Measurements from ENCODE around the gene HMG20A. TPM values are rescaled to one million over a fixed set of nuclear protein-coding genes. Genes with fewer than 3 reads are reported as not detected.

The HMG20A gene
- polyA plus RNA-seq, 3 donors, result 11.6 to 26.4 (median 17.7) TPM

DNA sequence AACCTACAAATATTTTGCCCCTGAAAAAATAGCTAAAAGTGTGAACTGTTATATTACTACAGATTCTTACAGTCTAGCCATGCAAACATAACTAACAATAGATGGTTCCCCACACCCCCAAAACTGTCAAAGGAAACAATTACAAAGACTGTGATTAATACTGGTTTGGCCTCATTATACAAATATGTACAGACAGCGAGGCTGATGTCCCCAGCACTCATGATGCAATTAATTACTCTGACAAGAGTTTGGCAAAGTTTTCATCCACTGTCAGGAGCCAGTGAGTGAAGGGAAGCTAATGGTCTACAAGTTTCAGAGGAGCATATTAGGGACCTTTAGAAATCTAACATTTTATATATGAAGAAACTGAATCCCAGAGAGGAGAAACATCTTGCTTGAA lies 61.0 kb downstream of the HMG20A start:
- H3K9me3 ChIP-seq (replicated peaks in 1 of 2; ENCODE audit: control insufficient read depth in 1 of 2, insufficient read depth in 1 of 2, low read length in 2 of 2), result no peaks in the 10 kb centered on the region
- no peak for DNase-seq
- no peaks in the 10 kb centered on the region for H3K27me3 ChIP-seq (ENCODE audit: control insufficient read depth in 2 of 2, insufficient read depth in 2 of 2, low read length in 2 of 2)
- Mint-ChIP-seq H3K4me1 (peaks cover 4% of the 10 kb centered on the region), H3K27ac (no peak overlapping the region), H3K36me3 (peaks cover 75 to 84% of the 10 kb centered on the region in 2 donors), H3K4me3 (no peak overlapping the region), H3K9me3 (no peaks in the 10 kb centered on the region), H3K27me3 (ENCODE audit: low read depth in 3 of 3) (peaks cover 0 to 1% (median 0%) of the 10 kb centered on the region in 3 donors)
- no peak overlapping the region for H3K4me3 ChIP-seq (replicated peaks in 1 of 3; ENCODE audit: low read depth in 2 of 3, low read length in 3 of 3)
- TF ChIP-seq, protein P1, sequence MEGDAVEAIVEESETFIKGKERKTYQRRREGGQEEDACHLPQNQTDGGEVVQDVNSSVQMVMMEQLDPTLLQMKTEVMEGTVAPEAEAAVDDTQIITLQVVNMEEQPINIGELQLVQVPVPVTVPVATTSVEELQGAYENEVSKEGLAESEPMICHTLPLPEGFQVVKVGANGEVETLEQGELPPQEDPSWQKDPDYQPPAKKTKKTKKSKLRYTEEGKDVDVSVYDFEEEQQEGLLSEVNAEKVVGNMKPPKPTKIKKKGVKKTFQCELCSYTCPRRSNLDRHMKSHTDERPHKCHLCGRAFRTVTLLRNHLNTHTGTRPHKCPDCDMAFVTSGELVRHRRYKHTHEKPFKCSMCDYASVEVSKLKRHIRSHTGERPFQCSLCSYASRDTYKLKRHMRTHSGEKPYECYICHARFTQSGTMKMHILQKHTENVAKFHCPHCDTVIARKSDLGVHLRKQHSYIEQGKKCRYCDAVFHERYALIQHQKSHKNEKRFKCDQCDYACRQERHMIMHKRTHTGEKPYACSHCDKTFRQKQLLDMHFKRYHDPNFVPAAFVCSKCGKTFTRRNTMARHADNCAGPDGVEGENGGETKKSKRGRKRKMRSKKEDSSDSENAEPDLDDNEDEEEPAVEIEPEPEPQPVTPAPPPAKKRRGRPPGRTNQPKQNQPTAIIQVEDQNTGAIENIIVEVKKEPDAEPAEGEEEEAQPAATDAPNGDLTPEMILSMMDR (IDR thresholded peaks at IDR 0.05), result no peak
- no peaks in the 10 kb centered on the region for H4K20me1 ChIP-seq (ENCODE audit: insufficient read depth, low read length)
- H3K4me1 ChIP-seq (ENCODE audit: control insufficient read depth in 1 of 2, insufficient read depth in 2 of 2, low read length in 2 of 2), result no peaks in the 10 kb centered on the region
- no peak overlapping the region for H3K27ac ChIP-seq (ENCODE audit: low read depth in 1 of 2, low read length in 2 of 2)
- H3K36me3 ChIP-seq (replicated peaks in 1 of 2; ENCODE audit: control insufficient read depth in 1 of 2, insufficient read depth in 2 of 2, low read length in 2 of 2), result peaks cover 69 to 92% of the 10 kb centered on the region in 2 donors
- intact Hi-C loops (cut with micrococcal nuclease), result no loop called here
- no peak overlapping the region for H2AFZ ChIP-seq (ENCODE audit: insufficient read depth, low read depth, low read length, poor library complexity, severe bottlenecking)
- no peak overlapping the region for H3K4me2 ChIP-seq (replicated peaks; ENCODE audit: extremely low read depth, low read length, poor library complexity, severe bottlenecking)
- H3K79me2 ChIP-seq (ENCODE audit: insufficient read depth, low read length), result no peaks in the 10 kb centered on the region
- no CpG with 5 or more reads among the region's 1 CpG for WGBS (ENCODE audit: insufficient coverage)
- no peak overlapping the region for H3K9ac ChIP-seq (ENCODE audit: insufficient read depth, low read length, poor library complexity, severe bottlenecking)

DNA sequence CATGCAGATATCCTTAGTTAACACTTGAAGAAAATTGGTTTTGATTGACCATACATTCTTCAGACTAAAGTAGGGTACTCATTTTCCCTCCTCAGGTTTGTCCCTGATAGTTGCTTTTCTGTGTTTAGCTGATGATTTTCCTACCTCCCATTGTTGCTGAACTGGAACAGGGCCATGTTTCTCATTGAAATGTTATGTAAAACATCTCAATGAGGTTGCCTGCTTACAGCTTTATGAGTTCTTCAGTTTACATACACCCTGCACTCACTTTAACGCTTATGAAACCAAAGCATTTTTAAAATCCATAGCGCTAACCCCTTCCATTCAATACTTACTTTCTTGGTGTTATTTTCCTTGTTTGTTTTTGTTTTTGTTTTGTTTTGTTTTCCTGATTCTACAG lies 61.9 kb downstream of the HMG20A start:
- H3K9ac ChIP-seq (ENCODE audit: insufficient read depth, low read length, poor library complexity, severe bottlenecking), result no peak overlapping the region
- H4K20me1 ChIP-seq (ENCODE audit: insufficient read depth, low read length), result no peaks in the 10 kb centered on the region
- H3K79me2 ChIP-seq (ENCODE audit: insufficient read depth, low read length), result no peaks in the 10 kb centered on the region
- no peak overlapping the region for H3K4me3 Mint-ChIP-seq
- no peak overlapping the region for H3K4me3 ChIP-seq (replicated peaks in 1 of 3; ENCODE audit: low read depth in 2 of 3, low read length in 3 of 3)
- peaks cover 68 to 77% of the 10 kb centered on the region in 2 donors for H3K36me3 Mint-ChIP-seq
- no peak overlapping the region for H2AFZ ChIP-seq (ENCODE audit: insufficient read depth, low read depth, low read length, poor library complexity, severe bottlenecking)
- no peak for DNase-seq
- H3K9me3 Mint-ChIP-seq, result no peaks in the 10 kb centered on the region
- TF ChIP-seq, protein P1 (IDR thresholded peaks at IDR 0.05), result no peak
- H3K27me3 Mint-ChIP-seq (ENCODE audit: low read depth in 3 of 3), result peaks cover 0 to 1% (median 0%) of the 10 kb centered on the region in 3 donors
- WGBS (ENCODE audit: insufficient coverage), result no CpG with 5 or more reads among the region's 2 CpGs
- peaks cover 3% of the 10 kb centered on the region for H3K4me1 Mint-ChIP-seq
- H3K4me1 ChIP-seq (ENCODE audit: control insufficient read depth in 1 of 2, insufficient read depth in 2 of 2, low read length in 2 of 2), result no peaks in the 10 kb centered on the region
- H3K4me2 ChIP-seq (replicated peaks; ENCODE audit: extremely low read depth, low read length, poor library complexity, severe bottlenecking), result no peak overlapping the region
- H3K27me3 ChIP-seq (ENCODE audit: control insufficient read depth in 2 of 2, insufficient read depth in 2 of 2, low read length in 2 of 2), result no peaks in the 10 kb centered on the region
- no peak overlapping the region for H3K27ac ChIP-seq (ENCODE audit: low read depth in 1 of 2, low read length in 2 of 2)
- no peaks in the 10 kb centered on the region for H3K9me3 ChIP-seq (replicated peaks in 1 of 2; ENCODE audit: control insufficient read depth in 1 of 2, insufficient read depth in 1 of 2, low read length in 2 of 2)
- no peak overlapping the region for H3K27ac Mint-ChIP-seq
- intact Hi-C loops (cut with micrococcal nuclease), result no loop called here
- H3K36me3 ChIP-seq (replicated peaks in 1 of 2; ENCODE audit: control insufficient read depth in 1 of 2, insufficient read depth in 2 of 2, low read length in 2 of 2), result peaks cover 65 to 85% of the 10 kb centered on the region in 2 donors

All from CD14-positive monocyte (primary cell).